IPS-15b (cell line): ENCODE results near the gene MSH6.

Experiments
- H3K27me3 ChIP-seq: one replicate; pipeline ENCODE4 v1.6.1; 2013; ENCODE audit warnings: low read length; ENCODE audit not compliant: control insufficient read depth, insufficient read depth
- H3K36me3 ChIP-seq: one replicate; pipeline ENCODE4 v1.6.1; 2013; ENCODE audit warnings: low read length; ENCODE audit not compliant: control insufficient read depth, insufficient read depth
- H3K4me1 ChIP-seq: one replicate; pipeline ENCODE4 v1.6.1; 2013; ENCODE audit warnings: mild to moderate bottlenecking, low read length; ENCODE audit not compliant: control insufficient read depth, insufficient read depth
- H3K4me3 ChIP-seq: one replicate; pipeline ENCODE4 v1.5.1; 2013; ENCODE audit warnings: low read depth, low read length
- H3K9ac ChIP-seq: one replicate; pipeline ENCODE4 v1.6.1; 2013; ENCODE audit warnings: low read depth, mild to moderate bottlenecking, low read length
- H3K9me3 ChIP-seq: one replicate; pipeline ENCODE4 v1.6.1; 2013; ENCODE audit warnings: mild to moderate bottlenecking, low read length; ENCODE audit not compliant: control insufficient read depth, insufficient read depth

MSH6 gene

DNA sequence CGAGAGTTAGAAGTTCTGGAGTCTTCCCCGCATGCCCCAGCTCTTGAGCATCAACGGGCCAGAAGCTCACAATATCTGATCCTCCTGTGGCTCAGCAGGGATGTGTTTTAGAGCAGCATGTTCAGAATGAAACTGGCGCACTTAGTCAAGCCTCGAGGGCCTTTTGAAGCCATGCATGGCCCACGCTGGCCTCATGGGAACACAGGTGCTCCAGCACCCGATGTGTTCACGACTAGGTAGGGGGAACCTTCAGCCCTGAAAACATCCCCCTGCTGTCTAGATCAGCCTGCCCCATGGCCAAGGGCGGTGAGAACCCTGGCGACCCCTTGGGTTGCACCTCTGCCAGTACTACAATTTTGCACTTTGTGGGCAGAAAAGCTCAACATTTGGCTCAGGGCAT, 32.8 kb downstream of the MSH6 start:
- Histone ChIP-seq H3K9ac (no peak overlapping the region), H3K4me3 (no peak overlapping the region), H3K27me3 (no peaks in the 10 kb centered on the region), H3K4me1 (no peaks in the 10 kb centered on the region), H3K9me3 (no peaks in the 10 kb centered on the region), H3K36me3 (peaks cover 11% of the 10 kb centered on the region)

DNA sequence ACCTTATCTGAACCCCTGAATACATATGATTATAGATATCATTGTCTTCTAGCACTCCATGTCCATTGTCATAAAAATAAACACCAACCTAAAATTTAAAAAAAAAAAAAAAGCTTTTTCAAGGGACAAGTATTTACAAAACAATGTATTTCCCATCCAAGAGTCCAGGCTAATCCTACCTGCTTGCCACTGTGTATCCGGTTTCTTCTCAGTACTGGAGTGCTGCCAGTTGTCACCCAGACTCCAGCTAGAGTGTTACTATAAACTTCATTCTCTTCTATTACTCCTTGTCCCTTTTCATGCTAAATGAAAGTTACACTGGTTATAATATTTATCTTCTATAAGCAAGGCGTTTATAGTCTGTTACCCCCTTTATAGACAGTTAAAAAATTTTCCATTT, 35.8 kb downstream of the MSH6 start:
- Histone ChIP-seq H3K4me3 (no peak overlapping the region), H3K27me3 (no peaks in the 10 kb centered on the region), H3K9ac (no peak overlapping the region), H3K9me3 (no peaks in the 10 kb centered on the region), H3K36me3 (peaks cover 15% of the 10 kb centered on the region), H3K4me1 (no peaks in the 10 kb centered on the region)

DNA sequence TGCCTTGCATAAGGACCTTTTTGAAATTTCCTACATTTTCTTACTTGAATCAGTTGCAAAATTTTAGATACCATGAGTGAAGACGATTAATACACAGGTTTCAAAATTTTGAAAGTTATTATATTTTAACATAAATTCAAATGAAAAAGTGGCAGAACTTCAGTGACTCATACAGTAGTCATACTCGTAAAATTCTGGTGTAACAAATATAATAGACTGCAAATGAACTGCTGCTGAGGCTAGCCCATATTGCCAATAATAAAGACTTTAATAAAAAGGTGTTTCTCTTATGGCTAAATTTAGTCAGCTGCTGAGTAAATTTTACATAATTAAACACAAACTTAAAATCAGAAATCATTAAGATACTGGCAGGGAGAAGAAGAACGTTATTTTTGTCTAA, 36.9 kb downstream of the MSH6 start:
- H3K36me3 ChIP-seq: peaks cover 18% of the 10 kb centered on the region
- H3K9ac ChIP-seq: no peak overlapping the region
- H3K4me1 ChIP-seq: no peaks in the 10 kb centered on the region
- H3K9me3 ChIP-seq: no peaks in the 10 kb centered on the region
- H3K27me3 ChIP-seq: no peaks in the 10 kb centered on the region
- H3K4me3 ChIP-seq: no peak overlapping the region

DNA sequence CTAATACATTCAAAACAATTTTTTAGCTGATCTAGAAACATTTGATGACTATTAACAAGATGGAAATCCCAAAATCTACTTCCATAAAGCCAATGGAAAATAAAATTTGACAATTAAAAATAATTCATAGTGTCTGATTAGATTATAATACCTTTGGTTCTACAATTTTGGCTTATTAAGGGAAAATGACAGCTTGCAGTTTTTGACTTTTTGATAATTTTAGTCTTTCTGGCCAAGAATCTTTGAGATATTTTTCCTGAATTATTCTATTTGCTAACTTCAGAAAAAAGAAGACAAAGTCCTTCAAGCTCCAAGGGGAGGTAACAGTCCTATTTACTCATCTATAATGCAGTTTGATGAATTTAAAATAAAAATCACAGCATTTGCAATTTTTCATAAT, 39.6 kb downstream of the MSH6 start:
- Histone ChIP-seq H3K4me1 (no peaks in the 10 kb centered on the region), H3K4me3 (no peak overlapping the region), H3K9me3 (no peaks in the 10 kb centered on the region), H3K9ac (no peak overlapping the region), H3K36me3 (peaks cover 17% of the 10 kb centered on the region), H3K27me3 (no peaks in the 10 kb centered on the region)

DNA sequence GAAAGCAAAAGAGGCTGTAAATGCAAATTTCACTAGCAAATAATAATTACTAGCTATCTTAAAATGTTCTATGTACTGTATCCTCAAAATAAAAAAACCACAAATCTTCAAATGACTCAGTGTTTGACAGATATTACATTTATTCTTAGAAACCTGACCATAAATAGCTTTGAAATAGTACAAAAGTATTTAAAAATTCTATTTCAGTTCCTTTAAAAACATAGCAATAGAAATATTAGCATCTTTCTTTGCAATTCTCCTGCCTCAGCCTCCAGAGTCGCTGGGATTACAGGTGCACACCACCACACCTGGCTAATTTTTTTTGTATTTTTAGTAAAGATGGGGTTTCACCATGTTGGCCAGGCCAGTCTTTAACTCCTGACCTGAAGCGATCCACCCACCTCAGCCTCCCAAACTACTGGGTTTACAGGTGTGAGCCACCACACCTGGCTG, 50.6 kb downstream of the MSH6 start:
- peaks cover 9% of the 10 kb centered on the region for H3K36me3 ChIP-seq
- no peaks in the 10 kb centered on the region for H3K4me1 ChIP-seq

DNA sequence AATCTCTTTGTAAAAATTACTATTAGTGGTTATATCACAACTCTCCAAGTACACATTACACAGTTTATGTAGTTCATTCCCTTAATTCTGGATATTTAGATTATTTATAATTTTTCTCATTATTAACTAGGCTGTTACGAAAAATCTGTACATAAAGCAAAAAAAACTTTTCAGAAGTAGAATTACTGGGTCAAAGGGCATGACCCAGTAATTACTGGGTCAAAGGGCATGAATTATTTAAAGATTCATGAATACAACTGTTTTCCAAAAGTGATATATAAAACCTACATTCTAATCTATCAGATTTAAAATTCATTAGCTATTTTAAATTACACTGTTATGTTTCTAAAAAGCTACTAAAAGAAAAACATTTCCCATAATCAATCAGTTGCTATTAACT, 55.3 kb downstream of the MSH6 start:
- Histone ChIP-seq H3K36me3 (peaks cover 11% of the 10 kb centered on the region), H3K9me3 (no peaks in the 10 kb centered on the region), H3K4me3 (no peak overlapping the region), H3K9ac (no peak overlapping the region), H3K4me1 (no peaks in the 10 kb centered on the region), H3K27me3 (no peaks in the 10 kb centered on the region)

More for the DNA sequence above, 50.6 kb downstream of the MSH6 start:
- Histone ChIP-seq H3K9me3 (no peaks in the 10 kb centered on the region), H3K27me3 (no peaks in the 10 kb centered on the region), H3K9ac (no peak overlapping the region), H3K4me3 (no peak overlapping the region)

DNA sequence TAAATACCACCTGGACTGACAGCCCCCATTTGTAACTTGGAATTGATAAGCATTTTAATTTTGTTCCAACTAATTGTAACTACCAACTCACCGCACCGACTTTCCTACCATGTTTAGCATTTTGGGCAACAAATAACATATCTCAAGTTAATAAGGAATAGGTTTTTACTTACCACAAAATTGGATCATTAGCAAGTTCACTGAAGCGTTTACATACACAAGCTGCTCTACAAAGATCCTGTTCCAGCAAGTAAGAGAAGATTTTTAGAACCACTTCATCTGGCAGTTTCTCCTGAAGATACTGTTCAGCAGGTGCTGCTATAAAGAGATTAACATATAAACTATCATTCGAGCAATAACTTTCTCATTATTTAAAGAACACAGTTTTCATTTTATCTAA, 55.7 kb downstream of the MSH6 start:
- H3K9ac ChIP-seq: no peak overlapping the region
- H3K4me3 ChIP-seq: no peak overlapping the region
- H3K36me3 ChIP-seq: peaks cover 10% of the 10 kb centered on the region
- no peaks in the 10 kb centered on the region for H3K9me3 ChIP-seq
- no peaks in the 10 kb centered on the region for H3K27me3 ChIP-seq
- no peaks in the 10 kb centered on the region for H3K4me1 ChIP-seq

DNA sequence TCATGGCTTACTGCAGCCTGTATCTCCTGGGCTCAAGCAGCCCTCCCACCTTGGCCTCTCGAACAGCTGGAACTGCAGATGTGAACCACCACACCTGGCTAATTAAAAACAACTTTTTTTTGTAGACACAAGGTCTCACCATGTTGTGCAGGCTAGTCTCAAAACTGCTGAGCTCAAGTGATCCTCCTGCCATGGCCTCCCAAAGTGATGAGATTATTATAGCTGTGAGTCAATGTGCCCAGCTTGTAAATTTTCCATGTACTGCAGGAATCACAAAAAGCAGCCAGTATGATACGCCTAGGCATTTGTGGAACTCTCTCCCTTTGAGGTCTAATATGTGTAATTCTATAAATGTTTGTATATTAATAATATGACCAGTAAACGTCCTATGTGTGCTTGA, 59.9 kb downstream of the MSH6 start:
- Histone ChIP-seq H3K4me1 (no peaks in the 10 kb centered on the region), H3K9ac (no peak overlapping the region), H3K4me3 (no peak overlapping the region), H3K36me3 (peaks cover 2% of the 10 kb centered on the region), H3K9me3 (no peaks in the 10 kb centered on the region), H3K27me3 (no peaks in the 10 kb centered on the region)

DNA sequence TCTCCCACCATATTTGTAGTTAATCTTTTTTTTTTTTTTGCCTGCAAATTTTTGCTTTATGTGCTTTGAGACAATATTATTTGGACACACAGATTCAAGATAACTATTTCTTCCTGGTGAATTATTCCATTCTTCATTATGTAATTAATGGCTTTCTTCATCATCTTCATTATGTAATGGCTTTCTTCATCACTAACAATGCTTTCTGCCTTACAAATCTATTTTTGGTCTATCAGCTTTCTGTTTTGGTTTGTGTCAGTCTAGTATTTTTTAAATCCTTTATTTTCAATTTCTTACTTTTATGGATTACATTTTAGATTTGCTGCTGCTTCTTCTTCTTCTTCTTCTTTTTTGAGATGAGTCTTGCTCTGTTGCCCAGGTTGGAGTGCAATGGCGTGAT, 60.5 kb downstream of the MSH6 start:
- Histone ChIP-seq H3K36me3 (peaks cover 2% of the 10 kb centered on the region), H3K4me3 (no peak overlapping the region), H3K4me1 (no peaks in the 10 kb centered on the region), H3K9me3 (no peaks in the 10 kb centered on the region), H3K27me3 (no peaks in the 10 kb centered on the region), H3K9ac (no peak overlapping the region)

DNA sequence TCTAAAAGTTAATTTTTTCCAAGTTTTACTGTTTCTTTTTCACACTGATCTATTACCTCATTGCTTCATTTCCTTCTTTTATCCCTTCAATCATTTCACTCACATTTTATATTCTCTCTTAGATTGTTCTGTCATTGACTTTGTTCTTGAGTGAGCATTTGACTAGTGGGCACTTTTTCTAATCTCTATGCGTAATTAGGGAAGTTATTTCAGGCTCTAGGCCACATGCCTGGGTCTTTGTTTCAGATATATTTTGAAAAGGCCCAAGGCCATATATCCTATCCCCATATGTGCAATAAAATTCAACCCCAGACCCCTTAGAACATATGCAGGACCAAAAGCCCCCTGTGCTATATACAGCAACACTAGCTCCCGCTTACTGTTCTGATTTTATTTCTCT, 61.2 kb downstream of the MSH6 start:
- Histone ChIP-seq H3K9me3 (no peaks in the 10 kb centered on the region), H3K27me3 (no peaks in the 10 kb centered on the region), H3K9ac (no peak overlapping the region), H3K4me1 (no peaks in the 10 kb centered on the region), H3K36me3 (no peaks in the 10 kb centered on the region), H3K4me3 (no peak overlapping the region)

DNA sequence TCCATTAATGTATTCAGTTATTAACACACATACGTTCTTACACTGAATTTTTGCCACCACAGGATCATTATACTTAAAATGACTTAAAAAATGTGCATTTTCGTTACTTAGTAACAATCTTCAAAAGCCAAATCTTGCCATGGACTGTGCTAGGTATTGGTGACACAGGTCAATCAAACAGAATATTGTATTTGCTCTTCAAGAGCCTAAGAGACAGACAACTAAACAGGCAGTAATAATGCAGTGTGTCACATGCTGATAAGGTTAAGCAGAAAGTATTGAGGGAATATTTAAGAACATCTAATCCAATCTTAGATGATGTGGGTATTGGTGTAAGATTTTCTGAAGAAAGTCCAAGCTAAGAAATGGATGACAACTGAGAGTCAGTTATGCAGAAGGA, 66.4 kb downstream of the MSH6 start:
- no peaks in the 10 kb centered on the region for H3K36me3 ChIP-seq
- no peak overlapping the region for H3K9ac ChIP-seq

DNA sequence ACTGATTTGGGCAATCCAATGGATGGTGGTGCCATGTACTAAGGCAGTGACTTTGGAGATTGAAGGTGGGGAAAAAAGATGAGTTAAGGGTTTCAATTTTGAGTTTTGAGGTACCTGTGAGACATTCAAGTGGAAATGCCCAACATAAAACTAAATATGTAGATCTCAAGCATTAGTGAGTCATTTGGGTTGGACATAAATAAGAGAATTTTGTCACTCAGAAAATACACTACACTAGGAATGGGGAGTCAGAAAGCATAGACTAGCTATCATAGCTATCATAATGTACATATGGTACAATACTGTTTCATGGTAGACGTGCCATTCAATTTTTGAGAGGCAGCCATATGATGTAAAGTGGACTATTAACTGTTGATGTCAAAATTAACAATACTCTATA, 67.3 kb downstream of the MSH6 start:
- no peaks in the 10 kb centered on the region for H3K4me1 ChIP-seq
- H3K4me3 ChIP-seq: no peak overlapping the region
- no peaks in the 10 kb centered on the region for H3K36me3 ChIP-seq
- no peaks in the 10 kb centered on the region for H3K9me3 ChIP-seq
- no peaks in the 10 kb centered on the region for H3K27me3 ChIP-seq
- no peak overlapping the region for H3K9ac ChIP-seq

More for the DNA sequence above, 66.4 kb downstream of the MSH6 start:
- no peaks in the 10 kb centered on the region for H3K27me3 ChIP-seq
- H3K9me3 ChIP-seq: no peaks in the 10 kb centered on the region
- H3K4me3 ChIP-seq: no peak overlapping the region
- no peaks in the 10 kb centered on the region for H3K4me1 ChIP-seq
